Left lung (tissue), 10 donors: Measurements from ENCODE around the gene PARP9. TPM values are rescaled to one million over a fixed set of nuclear protein-coding genes. Genes with fewer than 3 reads are reported as not detected.
"Not testable (repeated sequence)": the region's sequence is repeated elsewhere in the genome, so short reads cannot be mapped to it uniquely, and the experiment has no call there.

Experiments used
- ATAC-seq: fragments of 200-7000 bp; cut with Tn5 transposase; one replicate; pipeline ENCODE4 v1.9.1; 2020; ENCODE audit warnings: moderate library complexity
- DNase-seq, 4 donors: peaks; one replicate each; pipeline ENCODE4 v3.0.0-alpha.2; 2013 to 2020
- H3K27ac ChIP-seq, 2 donors: fragments of 200-600 bp; sonication (generic) in 1 of 2; one replicate each; pipeline versions ENCODE4 v1.5.0 to v1.8.0; 2020 to 2021
- H3K27me3 ChIP-seq, 2 donors: fragments of 200-600 bp; sonication (generic) in 1 of 2; one replicate each; pipeline versions ENCODE4 v1.5.0 to v1.8.0; 2020 to 2021
- H3K36me3 ChIP-seq, 2 donors: fragments of 200-600 bp; sonication (generic) in 1 of 2; one replicate each; pipeline versions ENCODE4 v1.5.0 to v1.8.0; 2020 to 2021
- H3K4me1 ChIP-seq, 2 donors: fragments of 200-600 bp; one replicate each; pipeline ENCODE4 v1.8.0; 2021
- H3K4me3 ChIP-seq, 2 donors: fragments of 200-600 bp; sonication (generic) in 1 of 2; one replicate each; pipeline versions ENCODE4 v1.5.0 to v1.8.0; 2020 to 2021; ENCODE audit warnings: mild to moderate bottlenecking in 1 of 2
- H3K9me3 ChIP-seq, 2 donors: fragments of 200-600 bp; sonication (generic) in 1 of 2; one replicate each; pipeline versions ENCODE4 v1.5.0 to v1.8.0; 2020 to 2021
- CTCF ChIP-seq, 2 donors: fragments of 200-600 bp; sonication (generic) in 1 of 2; IDR thresholded peaks; one replicate each; pipeline versions ENCODE4 v1.5.0 to v1.8.0; 2021; ENCODE audit warnings: antibody characterized with exemption in 2 of 2
- intact Hi-C, 2 donors: fragments of 100-400 bp; cut with DNase I; formaldehyde crosslinking; loops; one replicate each; pipeline versions ENCODE4 v1.11.2 to v1.14.2; 2022
- polyA plus RNA-seq, 6 donors: library from polyadenylated mRNA; unstranded; fragments of 120-200 nt; gene quantifications; one replicate each; pipeline ENCODE4 v1.2.1, GENCODE V29; 2013; ENCODE audit not compliant: insufficient read length in 6 of 6
- total RNA-seq, 2 donors: library from RNA; stranded (reverse); fragmentation: NEBNext Ultra II Directional; extraction: Animal tissue kit (Norgen Biotek cat#: 25700); gene quantifications; one replicate each; pipeline ENCODE4 v1.2.1, GENCODE V29; 2021
- donor health status: DM: no; HTN: yes; CAD: no.
- donor health status: DM: no; HTN: no; CAD: no.

Gene PARP9
- total and polyA plus RNA-seq, 8 donors: 17.2 to 75.4 (median 20.9) TPM

DNA sequence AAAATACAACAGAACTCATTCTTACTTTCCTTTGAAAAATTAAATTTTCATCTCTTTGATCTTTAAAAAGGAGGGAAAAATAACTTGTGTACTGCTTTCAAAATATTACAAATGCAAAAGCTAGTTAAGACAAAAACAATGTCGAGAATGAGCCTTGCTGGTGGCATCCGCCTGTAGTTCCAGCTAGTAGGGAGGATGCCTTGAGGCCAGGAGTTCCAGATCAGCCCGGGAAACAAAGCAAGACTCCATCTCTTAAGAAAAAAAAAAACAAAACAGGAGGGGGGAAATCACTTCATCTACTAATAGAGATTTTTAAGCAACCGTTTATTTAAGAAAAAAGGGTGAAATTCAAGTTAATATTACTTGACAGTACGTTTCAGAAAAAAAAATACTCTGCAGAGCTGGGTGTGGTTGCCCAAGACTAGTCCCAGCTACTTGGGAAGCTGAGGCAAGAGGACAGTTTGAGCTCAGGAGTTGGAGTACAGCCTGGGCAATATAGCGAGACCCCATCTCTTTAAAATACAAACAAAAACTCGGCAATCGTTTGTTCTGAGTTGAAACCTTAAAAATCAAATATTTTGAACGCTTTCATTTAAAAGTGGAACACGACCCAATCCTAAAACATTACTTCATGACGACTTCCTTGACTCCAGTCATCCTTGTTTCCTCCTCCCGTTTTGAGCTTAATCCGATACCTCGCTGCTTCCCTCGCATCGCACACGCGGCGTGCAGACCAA is 50.5 kb downstream of the PARP9 start:
- H3K36me3 ChIP-seq: no peaks in the 10 kb centered on the region
- H3K27me3 ChIP-seq: no peaks in the 10 kb centered on the region
- peak overlapping the region; percentile 95 to 97 for H3K27ac ChIP-seq
- peak overlapping the region; percentile 78 to 83 for H3K4me3 ChIP-seq
- ATAC-seq (no peak), DNase-seq (no peak)
- peaks cover 11 to 46% of the 10 kb centered on the region in 2 donors for H3K4me1 ChIP-seq
- H3K9me3 ChIP-seq: no peaks in the 10 kb centered on the region
- intact Hi-C loops: no loop called here
- no peak for TF ChIP-seq CTCF (IDR thresholded peaks at IDR 0.05)

- Histone ChIP-seq H3K27me3 (no peaks in the 10 kb centered on the region), H3K4me1 (peaks cover 11 to 46% of the 10 kb centered on the region in 2 donors), H3K9me3 (no peaks in the 10 kb centered on the region), H3K4me3 (no peak overlapping the region), H3K27ac (no peak overlapping the region), H3K36me3 (no peaks in the 10 kb centered on the region)
- ATAC-seq: no peak
- intact Hi-C loops: no loop called here
- no peak for TF ChIP-seq CTCF (IDR thresholded peaks at IDR 0.05)
- no peak for DNase-seq
These were observed 51.8 kb downstream of the PARP9 start for GRCh38 chr3:122512284-122512683.

GRCh38 chr3:122510878-122511535 is 53.1 kb downstream of the PARP9 start:
- TF ChIP-seq CTCF (IDR thresholded peaks at IDR 0.05): no peak
- Histone ChIP-seq H3K27ac (peak overlapping the region in 1 of 2 donors; percentile 5), H3K27me3 (no peaks in the 10 kb centered on the region), H3K36me3 (no peaks in the 10 kb centered on the region), H3K9me3 (no peaks in the 10 kb centered on the region), H3K4me3 (no peak overlapping the region), H3K4me1 (peaks cover 11 to 46% of the 10 kb centered on the region in 2 donors)
- intact Hi-C loops: no loop called here
- no peak for DNase-seq
- ATAC-seq: peak; percentile 4

GRCh38 chr3:122508944-122509343 is 55.2 kb downstream of the PARP9 start:
- H3K36me3 ChIP-seq, H3K4me3 ChIP-seq, H3K27me3 ChIP-seq, H3K9me3 ChIP-seq, H3K27ac ChIP-seq, intact Hi-C loops, DNase-seq: not testable (repeated sequence)
- H3K4me1 ChIP-seq: peaks cover 11 to 42% of the 10 kb centered on the region in 2 donors
- ATAC-seq: peak; percentile 35

DNA sequence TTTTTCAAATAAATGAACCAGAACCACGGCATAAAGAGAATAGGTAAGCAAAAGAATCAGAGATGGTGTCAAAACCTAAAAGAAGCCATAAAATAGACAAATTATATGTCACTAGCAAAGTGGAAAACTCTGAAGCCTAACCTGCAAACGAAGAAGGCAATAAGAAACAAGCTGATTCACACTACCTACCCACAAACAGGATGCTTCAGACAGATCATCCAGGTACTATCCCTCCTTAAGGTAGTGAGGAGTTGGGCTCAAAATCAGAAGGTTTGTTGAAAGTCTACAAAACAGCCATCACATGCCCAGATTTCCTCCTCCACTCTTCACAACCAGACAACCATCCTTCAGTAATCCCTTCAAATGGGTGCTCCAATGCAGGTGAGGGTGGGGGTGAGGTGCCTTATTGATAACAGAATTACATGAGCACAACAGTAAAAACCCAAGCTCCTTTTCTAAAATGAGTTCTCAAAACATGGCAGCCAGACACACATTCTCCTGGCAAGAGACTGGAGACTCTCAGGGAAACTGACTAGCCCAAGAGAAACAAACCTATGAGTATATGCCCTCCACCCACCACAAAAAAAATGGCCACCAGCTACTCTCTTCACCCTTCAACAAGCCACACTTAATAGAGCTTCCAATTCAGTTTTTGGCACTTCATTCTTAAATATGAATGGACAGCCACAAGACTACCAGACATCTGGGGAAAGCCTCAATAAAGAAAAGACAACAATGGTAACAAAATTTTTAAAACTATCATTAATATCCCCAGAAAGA is 55.8 kb downstream of the PARP9 start:
- no peak for TF ChIP-seq CTCF (IDR thresholded peaks at IDR 0.05)
- Histone ChIP-seq H3K27ac (no peak overlapping the region), H3K9me3 (no peaks in the 10 kb centered on the region), H3K27me3 (no peaks in the 10 kb centered on the region), H3K36me3 (no peaks in the 10 kb centered on the region), H3K4me1 (peaks cover 10 to 36% of the 10 kb centered on the region in 2 donors), H3K4me3 (no peak overlapping the region)
- ATAC-seq (no peak), DNase-seq (no peak)
- intact Hi-C loops: no loop called here
